ENCODE measurements around the gene CGB7. TPM values are rescaled to one million over a fixed set of nuclear protein-coding genes. Genes with fewer than 3 reads are reported as not detected.

The CGB7 gene
- total and polyA plus RNA-seq, 2 of the 13 experiments (the other 11 are each of a cell fraction or from before 2014, with no cell fraction given) = 0.07 TPM; not detected in 1

DNA sequence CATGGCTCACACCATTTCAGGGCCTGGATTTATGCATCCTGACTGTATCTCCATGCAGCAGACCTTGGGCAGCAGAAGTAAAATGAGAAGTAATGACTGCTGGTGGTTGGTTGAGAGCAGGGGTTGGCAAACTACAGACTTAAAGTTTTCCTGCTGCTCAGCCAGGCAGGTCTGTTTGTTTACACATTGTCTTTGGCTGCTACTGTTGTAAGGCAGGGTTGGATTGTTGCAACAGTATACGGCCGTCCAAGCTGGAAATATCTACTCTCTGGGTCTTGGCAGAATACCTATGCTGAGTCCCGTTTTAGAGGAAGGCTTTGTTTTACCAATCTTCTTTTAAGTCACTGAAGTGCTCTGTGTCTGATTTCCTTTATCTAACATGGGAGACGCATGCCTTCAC is 41.2 kb upstream of the CGB7 start:
- DNase-seq (ENCODE audit: low spot score) (no peak), ATAC-seq (no peak), FAIRE-seq (no peak)
- Histone ChIP-seq H3K4me2 (ENCODE audit: low read depth, low read length) (no peak overlapping the region), H3K27ac (ENCODE audit: extremely low read length, insufficient read depth, low read length) (no peak overlapping the region), H3K4me1 (ENCODE audit: insufficient read depth, low read length) (no peaks in the 10 kb centered on the region), H3K79me2 (ENCODE audit: insufficient read depth, low read length) (peaks cover 16% of the 10 kb centered on the region), H3K36me3 (replicated peaks in 1 of 2; ENCODE audit: control insufficient read depth in 1 of 2, insufficient read depth in 2 of 2, low read length in 2 of 2) (peaks cover 44 to 83% of the 10 kb centered on the region in 2 experiments), H3K9me3 (ENCODE audit: low read length) (no peaks in the 10 kb centered on the region), H3K27me3 (ENCODE audit: control insufficient read depth in 1 of 2, insufficient read depth in 2 of 2, low read length in 2 of 2) (no peaks in the 10 kb centered on the region), H3K9ac (ENCODE audit: insufficient read depth, low read depth, low read length) (no peak overlapping the region), H4K20me1 (ENCODE audit: insufficient read depth, low read length) (peaks cover 28% of the 10 kb centered on the region), H3K4me3 (replicated peaks in 1 of 3; ENCODE audit: insufficient read depth in 1 of 3, low read depth in 2 of 3, low read length in 3 of 3) (no peak overlapping the region), H2AFZ (ENCODE audit: low read length) (no peak overlapping the region)
- no TSS peak for BruUV-seq (replicated peaks)
- ChIA-PET POLR2A (interaction anchor here (1.2 kb wide), 1 partner anchor 29 kb away, joined by 4 read pairs; no protein-coding TSS in a partner anchor), CTCF (ENCODE audit: low intra/inter-chr PET ratio, low total read pairs) (interaction anchor here (0.9 to 2.0 kb wide), 5 partner anchors 8 to 110 kb away, joined by 3 to 12 read pairs (median 9); no protein-coding TSS in a partner anchor)
- in situ Hi-C loops (cut with HindIII; ENCODE audit: extremely low pct_ligation_motif_present, low pct_unique_long_range_greater_than_20kb) (loop anchor here (10.0 kb wide), 1 partner anchor 96 kb away; no protein-coding TSS in a partner anchor), intact Hi-C loops (cut with micrococcal nuclease; ENCODE audit: unreplicated experiment) (loop anchor here (5.0 kb wide), 1 partner anchor 49 kb away; no protein-coding TSS in a partner anchor)
- 98% methylated on average over 4 of the region's 4 CpGs for WGBS (ENCODE audit: low lambda C conversion rate)
- TF ChIP-seq ZNF138 (CRISPR knock-in tag; IDR thresholded peaks at IDR 0.05; ENCODE audit: low read depth) = no peak
- peak; percentile 50 for TF ChIP-seq RBM22 (optimal IDR thresholded peaks at IDR 0.05; ENCODE audit: low read length)

DNA sequence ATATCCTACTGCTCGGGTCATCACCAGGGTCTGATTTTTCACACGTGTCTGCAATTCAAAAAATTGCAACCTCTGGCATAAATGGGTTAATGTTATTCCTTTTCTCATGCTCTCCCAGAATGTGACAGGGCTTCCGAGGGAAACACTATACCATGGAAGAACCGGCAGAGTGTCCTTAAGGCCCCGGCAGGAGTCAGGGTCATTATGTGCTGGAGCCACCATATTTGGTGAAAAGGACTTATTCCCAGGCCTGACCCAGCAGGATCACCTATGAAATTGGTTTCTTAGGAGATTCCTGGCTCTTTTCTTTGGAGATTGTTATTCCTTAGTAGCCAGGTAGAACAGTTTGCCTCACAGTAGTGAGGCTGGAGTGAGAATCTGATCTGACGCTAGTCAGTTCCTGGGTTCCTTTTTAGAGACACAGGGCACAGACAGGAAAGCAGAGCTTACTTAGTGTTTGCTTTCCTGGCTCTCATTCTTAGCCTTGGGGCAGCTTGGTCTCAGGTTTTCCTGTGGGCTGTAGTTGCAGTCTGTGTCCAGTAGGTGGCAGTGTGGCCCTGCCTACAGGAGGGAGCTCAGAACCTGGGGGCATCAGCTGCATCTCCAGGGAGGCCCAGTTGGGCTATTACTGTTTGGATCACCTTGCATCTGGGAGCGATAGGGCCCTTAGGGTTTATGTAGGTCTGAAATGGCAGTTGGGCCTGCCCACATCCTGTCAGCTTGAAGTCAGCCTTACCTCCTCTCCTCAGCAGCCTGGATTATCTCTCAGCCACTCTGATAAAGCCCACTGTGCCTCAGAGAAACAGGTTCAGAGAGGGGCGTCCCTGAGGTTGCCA is 40.1 kb upstream of the CGB7 start:
- WGBS (ENCODE audit: low lambda C conversion rate) = 82% methylated on average over 8 of the region's 8 CpGs
- Histone ChIP-seq H3K4me3 (replicated peaks in 1 of 3; ENCODE audit: insufficient read depth in 1 of 3, low read depth in 2 of 3, low read length in 3 of 3) (no peak overlapping the region), H3K9ac (ENCODE audit: insufficient read depth, low read depth, low read length) (no peak overlapping the region), H3K36me3 (replicated peaks in 1 of 2; ENCODE audit: control insufficient read depth in 1 of 2, insufficient read depth in 2 of 2, low read length in 2 of 2) (peaks cover 45 to 79% of the 10 kb centered on the region in 2 experiments), H3K27ac (ENCODE audit: extremely low read length, insufficient read depth, low read length) (no peak overlapping the region), H3K27me3 (ENCODE audit: control insufficient read depth in 1 of 2, insufficient read depth in 2 of 2, low read length in 2 of 2) (no peaks in the 10 kb centered on the region), H4K20me1 (ENCODE audit: insufficient read depth, low read length) (peaks cover 28% of the 10 kb centered on the region), H3K9me3 (ENCODE audit: low read length) (no peaks in the 10 kb centered on the region), H3K4me2 (ENCODE audit: low read depth, low read length) (no peak overlapping the region), H3K4me1 (ENCODE audit: insufficient read depth, low read length) (no peaks in the 10 kb centered on the region), H3K79me2 (ENCODE audit: insufficient read depth, low read length) (peaks cover 17% of the 10 kb centered on the region), H2AFZ (ENCODE audit: low read length) (no peak overlapping the region)
- peak; percentile 55 for DNase-seq (ENCODE audit: low spot score)
- intact Hi-C loops (cut with micrococcal nuclease; ENCODE audit: unreplicated experiment) (loop anchor here (1.0 to 5.0 kb wide), 2 partner anchors 50 to 111 kb away; no protein-coding TSS in a partner anchor), in situ Hi-C loops (cut with HindIII; ENCODE audit: extremely low pct_ligation_motif_present, low pct_unique_long_range_greater_than_20kb) (loop anchor here (10.0 kb wide), 1 partner anchor 97 kb away; no protein-coding TSS in a partner anchor)
- peak; percentile 92 for FAIRE-seq
- no TSS peak for BruUV-seq (replicated peaks)
- POLR2A ChIA-PET = interaction anchor here (0.5 to 1.2 kb wide), 8 partner anchors 9 to 466 kb away, joined by 3 to 6 read pairs (median 4); partner anchors contain the start of genes LIN7B and PPFIA3
- CTCF ChIA-PET (ENCODE audit: low intra/inter-chr PET ratio, low total read pairs) = interaction anchor here (1.7 to 2.0 kb wide), 4 partner anchors 9 to 111 kb away, joined by 7 to 12 read pairs (median 10); no protein-coding TSS in a partner anchor
- ATAC-seq = peak; percentile 73
- TF ChIP-seq, protein P1, sequence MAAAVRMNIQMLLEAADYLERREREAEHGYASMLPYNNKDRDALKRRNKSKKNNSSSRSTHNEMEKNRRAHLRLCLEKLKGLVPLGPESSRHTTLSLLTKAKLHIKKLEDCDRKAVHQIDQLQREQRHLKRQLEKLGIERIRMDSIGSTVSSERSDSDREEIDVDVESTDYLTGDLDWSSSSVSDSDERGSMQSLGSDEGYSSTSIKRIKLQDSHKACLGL (CRISPR knock-in tag; IDR thresholded peaks at IDR 0.05) = no peak
- TF ChIP-seq REL (CRISPR knock-in tag; conservative IDR thresholded peaks at IDR 0.05) (no peak), ZMYM4 (CRISPR knock-in tag; IDR thresholded peaks at IDR 0.05) (no peak), ZNF672 (CRISPR knock-in tag; IDR thresholded peaks at IDR 0.05) (no peak), ERF (CRISPR knock-in tag; IDR thresholded peaks at IDR 0.05) (0 out of 2 replicates have a peak, but pooled peaks have one; percentile 20), MYNN (CRISPR knock-in tag; IDR thresholded peaks at IDR 0.05; ENCODE audit: low read depth) (no peak)
- TF ChIP-seq, protein P2, sequence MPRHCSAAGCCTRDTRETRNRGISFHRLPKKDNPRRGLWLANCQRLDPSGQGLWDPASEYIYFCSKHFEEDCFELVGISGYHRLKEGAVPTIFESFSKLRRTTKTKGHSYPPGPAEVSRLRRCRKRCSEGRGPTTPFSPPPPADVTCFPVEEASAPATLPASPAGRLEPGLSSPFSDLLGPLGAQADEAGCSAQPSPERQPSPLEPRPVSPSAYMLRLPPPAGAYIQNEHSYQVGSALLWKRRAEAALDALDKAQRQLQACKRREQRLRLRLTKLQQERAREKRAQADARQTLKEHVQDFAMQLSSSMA (CRISPR knock-in tag; IDR thresholded peaks at IDR 0.05) = no peak
- TF ChIP-seq, protein P3, sequence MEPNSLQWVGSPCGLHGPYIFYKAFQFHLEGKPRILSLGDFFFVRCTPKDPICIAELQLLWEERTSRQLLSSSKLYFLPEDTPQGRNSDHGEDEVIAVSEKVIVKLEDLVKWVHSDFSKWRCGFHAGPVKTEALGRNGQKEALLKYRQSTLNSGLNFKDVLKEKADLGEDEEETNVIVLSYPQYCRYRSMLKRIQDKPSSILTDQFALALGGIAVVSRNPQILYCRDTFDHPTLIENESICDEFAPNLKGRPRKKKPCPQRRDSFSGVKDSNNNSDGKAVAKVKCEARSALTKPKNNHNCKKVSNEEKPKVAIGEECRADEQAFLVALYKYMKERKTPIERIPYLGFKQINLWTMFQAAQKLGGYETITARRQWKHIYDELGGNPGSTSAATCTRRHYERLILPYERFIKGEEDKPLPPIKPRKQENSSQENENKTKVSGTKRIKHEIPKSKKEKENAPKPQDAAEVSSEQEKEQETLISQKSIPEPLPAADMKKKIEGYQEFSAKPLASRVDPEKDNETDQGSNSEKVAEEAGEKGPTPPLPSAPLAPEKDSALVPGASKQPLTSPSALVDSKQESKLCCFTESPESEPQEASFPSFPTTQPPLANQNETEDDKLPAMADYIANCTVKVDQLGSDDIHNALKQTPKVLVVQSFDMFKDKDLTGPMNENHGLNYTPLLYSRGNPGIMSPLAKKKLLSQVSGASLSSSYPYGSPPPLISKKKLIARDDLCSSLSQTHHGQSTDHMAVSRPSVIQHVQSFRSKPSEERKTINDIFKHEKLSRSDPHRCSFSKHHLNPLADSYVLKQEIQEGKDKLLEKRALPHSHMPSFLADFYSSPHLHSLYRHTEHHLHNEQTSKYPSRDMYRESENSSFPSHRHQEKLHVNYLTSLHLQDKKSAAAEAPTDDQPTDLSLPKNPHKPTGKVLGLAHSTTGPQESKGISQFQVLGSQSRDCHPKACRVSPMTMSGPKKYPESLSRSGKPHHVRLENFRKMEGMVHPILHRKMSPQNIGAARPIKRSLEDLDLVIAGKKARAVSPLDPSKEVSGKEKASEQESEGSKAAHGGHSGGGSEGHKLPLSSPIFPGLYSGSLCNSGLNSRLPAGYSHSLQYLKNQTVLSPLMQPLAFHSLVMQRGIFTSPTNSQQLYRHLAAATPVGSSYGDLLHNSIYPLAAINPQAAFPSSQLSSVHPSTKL (CRISPR knock-in tag; IDR thresholded peaks at IDR 0.05) = no peak
